GM06990 (cell line): ENCODE measurements around the gene USB1.

Experiments used
- DNase-seq: peaks from one replicate; pipeline ENCODE4 v3.0.0-alpha.2; 2011; ENCODE audit not compliant: insufficient read length; ENCODE audit errors: extremely low read depth
- H3K27me3 ChIP-seq: replicated peaks from 2 replicates; pipeline ENCODE4 v1.6.0; 2011; ENCODE audit warnings: low read length; ENCODE audit not compliant: control insufficient read depth, insufficient read depth
- H3K36me3 ChIP-seq: 2 replicates; pipeline ENCODE4 v1.5.1; 2011; ENCODE audit warnings: low read length; ENCODE audit not compliant: control insufficient read depth, insufficient read depth
- H3K4me3 ChIP-seq: replicated peaks from 2 replicates; pipeline ENCODE4 v1.5.1; 2011; ENCODE audit warnings: low read depth, mild to moderate bottlenecking, control low read depth, low read length
- CTCF ChIP-seq: IDR thresholded peaks from 2 replicates; pipeline ENCODE4 v1.5.1; 2011; ENCODE audit warnings: low read length, control low read depth, mild to moderate bottlenecking, inconsistent platforms; ENCODE audit not compliant: insufficient read depth, poor library complexity, severe bottlenecking

USB1 gene

GRCh38 chr16:57966204-57966771 lies 34.9 kb upstream of the USB1 start:
- H3K36me3 ChIP-seq, result no peaks in the 10 kb centered on the region
- no peak for TF ChIP-seq CTCF
- H3K27me3 ChIP-seq, result no peaks in the 10 kb centered on the region
- H3K4me3 ChIP-seq, result no peak overlapping the region
- no peak for DNase-seq

- Histone ChIP-seq H3K36me3 (no peaks in the 10 kb centered on the region), H3K4me3 (no peak overlapping the region), H3K27me3 (no peaks in the 10 kb centered on the region)
- no peak for TF ChIP-seq CTCF
- DNase-seq, result no peak
These were observed 34.2 kb upstream of the USB1 start for GRCh38 chr16:57966986-57967385.

GRCh38 chr16:57967916-57968315 lies 33.3 kb upstream of the USB1 start:
- no peak for DNase-seq
- H3K27me3 ChIP-seq, result no peaks in the 10 kb centered on the region
- no peaks in the 10 kb centered on the region for H3K36me3 ChIP-seq
- TF ChIP-seq CTCF, result no peak
- H3K4me3 ChIP-seq, result no peak overlapping the region

GRCh38 chr16:57969451-57970123 lies 31.6 kb upstream of the USB1 start:
- no peaks in the 10 kb centered on the region for H3K36me3 ChIP-seq
- no peak for DNase-seq
- H3K4me3 ChIP-seq, result no peak overlapping the region
- TF ChIP-seq CTCF, result no peak
- no peaks in the 10 kb centered on the region for H3K27me3 ChIP-seq

GRCh38 chr16:57970319-57970718 lies 30.9 kb upstream of the USB1 start:
- no peak for DNase-seq
- Histone ChIP-seq H3K4me3 (no peak overlapping the region), H3K27me3 (no peaks in the 10 kb centered on the region), H3K36me3 (no peaks in the 10 kb centered on the region)
- TF ChIP-seq CTCF, result no peak
